Ovary (tissue), 3 donors: ENCODE data around the gene FAM47E.

ENCODE experiments used
- EP300 ChIP-seq: sonication (generic); formaldehyde crosslinking; IDR thresholded peaks from one replicate; pipeline ENCODE4 v1.6.1; 2017; ENCODE audit warnings: antibody characterized with exemption
- POLR2A ChIP-seq: fragments of 450-650 bp; IDR thresholded peaks from one replicate; pipeline ENCODE4 v1.6.1; 2017; ENCODE audit warnings: antibody characterized with exemption, mild to moderate bottlenecking, moderate library complexity
- TF ChIP-seq, protein P1 (sequence below), 3 donors: fragments of 450-650 bp in 2 of 3; fragments of 200-600 bp in 1 of 3; IDR thresholded peaks; one replicate each; pipeline versions ENCODE4 v1.5.1 to v1.8.0; 2016 to 2022; ENCODE audit warnings: antibody characterized with exemption in 3 of 3, mild to moderate bottlenecking in 1 of 3
- donor health status: DM: no; HTN: no; CAD: no.

DNA sequence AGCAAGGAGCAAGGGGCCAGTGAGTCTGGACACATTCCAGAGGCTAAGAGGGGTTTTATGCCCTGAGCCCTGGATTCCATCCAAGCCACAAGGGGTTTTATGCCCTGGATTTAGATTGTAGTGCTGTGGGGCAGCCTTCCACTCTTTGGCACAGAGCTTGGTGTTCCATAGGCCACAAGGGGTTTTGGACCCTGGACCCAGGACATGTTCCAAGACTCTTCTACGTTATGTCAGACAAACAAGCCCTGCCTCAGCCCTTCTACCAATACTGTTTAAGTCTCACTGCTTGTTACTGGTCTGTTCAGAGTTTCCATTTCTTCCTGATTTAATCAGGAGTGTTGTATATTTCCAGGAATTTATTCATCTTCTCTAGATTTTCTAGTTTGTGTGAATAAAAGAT lies 25.1 kb upstream of the FAM47E start:
- TF ChIP-seq, protein P1, sequence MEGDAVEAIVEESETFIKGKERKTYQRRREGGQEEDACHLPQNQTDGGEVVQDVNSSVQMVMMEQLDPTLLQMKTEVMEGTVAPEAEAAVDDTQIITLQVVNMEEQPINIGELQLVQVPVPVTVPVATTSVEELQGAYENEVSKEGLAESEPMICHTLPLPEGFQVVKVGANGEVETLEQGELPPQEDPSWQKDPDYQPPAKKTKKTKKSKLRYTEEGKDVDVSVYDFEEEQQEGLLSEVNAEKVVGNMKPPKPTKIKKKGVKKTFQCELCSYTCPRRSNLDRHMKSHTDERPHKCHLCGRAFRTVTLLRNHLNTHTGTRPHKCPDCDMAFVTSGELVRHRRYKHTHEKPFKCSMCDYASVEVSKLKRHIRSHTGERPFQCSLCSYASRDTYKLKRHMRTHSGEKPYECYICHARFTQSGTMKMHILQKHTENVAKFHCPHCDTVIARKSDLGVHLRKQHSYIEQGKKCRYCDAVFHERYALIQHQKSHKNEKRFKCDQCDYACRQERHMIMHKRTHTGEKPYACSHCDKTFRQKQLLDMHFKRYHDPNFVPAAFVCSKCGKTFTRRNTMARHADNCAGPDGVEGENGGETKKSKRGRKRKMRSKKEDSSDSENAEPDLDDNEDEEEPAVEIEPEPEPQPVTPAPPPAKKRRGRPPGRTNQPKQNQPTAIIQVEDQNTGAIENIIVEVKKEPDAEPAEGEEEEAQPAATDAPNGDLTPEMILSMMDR (IDR thresholded peaks at IDR 0.05): no peak
- TF ChIP-seq EP300 (no peak), POLR2A (no peak)
